CD4-positive, CD25-positive, alpha-beta regulatory T cell (primary cell): ENCODE data around the gene MRTFA. TPM values are rescaled to one million over a fixed set of nuclear protein-coding genes. Genes with fewer than 3 reads are reported as not detected.

Source experiments
- ATAC-seq, 2 donors: fragments of 150-1000 bp; cut with Tn5 transposase; one replicate each; pipeline ENCODE4 v1.10.0; 2021; ENCODE audit warnings: low read depth in 2 of 2, moderate number of reproducible peaks in 2 of 2, moderate library complexity in 1 of 2
- DNase-seq, 3 donors: peaks; one replicate each; pipeline versions ENCODE4 v3.0.0 to v3.0.0-alpha.2; 2012 to 2022; ENCODE audit warnings: mixed read lengths in 1 of 3
- H3K27ac ChIP-seq: one replicate; pipeline ENCODE4 v1.7.0; 2013; ENCODE audit warnings: mild to moderate bottlenecking, low read length; ENCODE audit not compliant: insufficient read depth, poor library complexity, severe bottlenecking
- H3K27me3 ChIP-seq: one replicate; pipeline ENCODE4 v1.7.0; 2013; ENCODE audit warnings: low read length; ENCODE audit not compliant: control insufficient read depth, insufficient read depth
- H3K36me3 ChIP-seq: one replicate; pipeline ENCODE4 v1.7.0; 2013; ENCODE audit warnings: mild to moderate bottlenecking, low read length, moderate library complexity; ENCODE audit not compliant: control insufficient read depth, insufficient read depth
- H3K4me1 ChIP-seq: 2 replicates; pipeline ENCODE4 v1.7.0; 2013; ENCODE audit warnings: mild to moderate bottlenecking, low read length; ENCODE audit not compliant: insufficient read depth, control insufficient read depth, poor library complexity, severe bottlenecking
- H3K4me3 ChIP-seq: one replicate; pipeline ENCODE4 v1.7.0; 2013; ENCODE audit warnings: low read depth, mild to moderate bottlenecking, low read length, moderate library complexity
- H3K9me3 ChIP-seq, 2 experiments: 1 replicate in 1 of 2; 2 replicates in 1 of 2; pipeline ENCODE4 v1.7.0; 2013; ENCODE audit warnings: low read length in 2 of 2, mild to moderate bottlenecking in 1 of 2, moderate library complexity in 1 of 2; ENCODE audit not compliant: control insufficient read depth in 2 of 2
- H3K27ac Mint-ChIP-seq, 3 donors: one replicate each; pipeline ENCODE4 v1.8.0; 2020 to 2022; ENCODE audit warnings: mild to moderate bottlenecking in 3 of 3, mixed read lengths in 3 of 3, moderate library complexity in 2 of 3
- H3K27me3 Mint-ChIP-seq: one replicate; pipeline ENCODE4 v1.8.0; 2022; ENCODE audit warnings: mild to moderate bottlenecking, mixed read lengths
- H3K36me3 Mint-ChIP-seq: one replicate; pipeline ENCODE4 v1.8.0; 2020; ENCODE audit warnings: mixed read lengths
- H3K4me1 Mint-ChIP-seq, 4 donors: one replicate each; pipeline ENCODE4 v1.8.0; 2020 to 2022; ENCODE audit warnings: mixed read lengths in 4 of 4, mild to moderate bottlenecking in 1 of 4
- H3K4me3 Mint-ChIP-seq, 4 donors: one replicate each; pipeline ENCODE4 v1.8.0; 2020 to 2022; ENCODE audit warnings: mild to moderate bottlenecking in 4 of 4, mixed read lengths in 4 of 4, moderate library complexity in 3 of 4
- H3K9me3 Mint-ChIP-seq, 7 donors: one replicate each; pipeline ENCODE4 v1.8.0; 2020 to 2022; ENCODE audit warnings: mixed read lengths in 7 of 7, mild to moderate bottlenecking in 3 of 7, moderate library complexity in 2 of 7
- polyA plus RNA-seq, 4 donors: library from polyadenylated mRNA; unstranded; fragments of 300-500 nt; fragmentation: Illumina TruSeq; gene quantifications; one replicate each; pipeline ENCODE4 v1.2.3, GENCODE V29; 2021
- total RNA-seq: library from RNA; stranded (reverse); gene quantifications from one replicate; pipeline ENCODE4 v1.2.3, GENCODE V29; 2022

Gene MRTFA
- total and polyA plus RNA-seq, 5 donors from 2014 or later, result 11.3 to 94.5 (median 16.4) TPM

DNA sequence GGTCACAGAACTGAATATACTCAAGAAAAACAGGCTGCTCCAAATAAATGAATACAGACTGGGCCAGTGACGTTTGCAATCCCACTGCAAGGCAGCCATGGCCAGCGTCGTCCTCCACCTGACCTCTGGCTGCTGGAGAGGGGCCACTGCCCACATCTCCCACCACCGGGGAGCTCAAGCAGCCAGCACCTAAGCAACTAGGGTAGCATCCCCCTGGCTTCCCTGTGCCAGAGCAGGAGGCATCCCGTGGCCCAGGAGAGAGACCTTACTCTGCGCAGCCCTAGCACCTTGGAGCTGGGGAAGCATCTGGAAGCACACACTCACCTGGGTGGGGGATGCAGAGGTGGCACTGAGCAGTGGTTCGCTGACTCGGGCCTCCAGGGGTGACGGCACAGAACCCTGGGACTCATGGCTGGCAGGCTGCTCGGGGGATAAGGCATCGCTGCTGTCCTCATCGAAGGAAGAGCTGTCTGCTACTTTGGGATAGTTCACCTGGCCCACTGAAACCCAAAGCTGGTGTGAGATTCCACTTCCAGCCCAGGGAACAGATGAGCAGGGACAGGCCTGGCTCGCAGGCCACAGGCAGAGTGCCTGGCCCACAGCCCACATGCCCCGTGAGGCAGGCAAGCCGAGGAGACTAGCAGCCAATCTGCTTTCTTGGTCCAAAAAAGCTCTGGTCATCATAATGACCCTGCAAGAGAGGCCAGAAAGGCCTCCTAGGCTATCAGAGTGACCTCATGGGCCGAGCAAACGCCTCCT is 212.5 kb downstream of the MRTFA start:
- Mint-ChIP-seq H3K9me3 (no peaks in the 10 kb centered on the region), H3K4me3 (no peak overlapping the region), H3K4me1 (peaks cover 3 to 26% (median 16%) of the 10 kb centered on the region in 4 donors), H3K27ac (no peak overlapping the region), H3K27me3 (no peaks in the 10 kb centered on the region), H3K36me3 (peaks cover 53% of the 10 kb centered on the region)
- no peak overlapping the region for H3K4me3 ChIP-seq
- H3K36me3 ChIP-seq, result peaks cover 100% of the 10 kb centered on the region
- no peaks in the 10 kb centered on the region for H3K9me3 ChIP-seq
- ATAC-seq (no peak), DNase-seq (no peak)
- no peaks in the 10 kb centered on the region for H3K27me3 ChIP-seq
- no peak overlapping the region for H3K27ac ChIP-seq
- H3K4me1 ChIP-seq, result no peaks in the 10 kb centered on the region

DNA sequence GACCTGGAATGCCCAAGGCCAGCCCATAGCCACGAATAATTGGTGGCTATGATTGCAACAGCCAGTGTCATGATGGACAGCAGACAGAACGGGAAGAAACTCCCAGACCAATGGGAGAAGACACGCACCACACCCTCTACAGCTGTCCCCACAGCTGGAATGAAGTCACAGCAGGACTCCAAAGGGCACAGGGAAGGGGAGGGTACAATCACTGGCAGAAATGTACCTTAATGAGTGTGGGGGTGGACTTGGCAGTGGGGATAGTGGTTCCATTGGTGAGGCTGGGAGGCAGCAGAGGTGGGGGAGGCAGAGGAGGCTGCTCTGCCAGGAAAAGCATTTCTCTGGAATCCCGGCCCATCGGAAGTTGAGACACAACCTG is 213.2 kb downstream of the MRTFA start:
- peaks cover 48% of the 10 kb centered on the region for H3K36me3 Mint-ChIP-seq
- Histone ChIP-seq H3K4me3 (no peak overlapping the region), H3K4me1 (no peaks in the 10 kb centered on the region), H3K36me3 (peaks cover 95% of the 10 kb centered on the region), H3K9me3 (no peaks in the 10 kb centered on the region), H3K27ac (no peak overlapping the region), H3K27me3 (no peaks in the 10 kb centered on the region)
- no peak for ATAC-seq
- H3K4me1 Mint-ChIP-seq, result peaks cover 0 to 21% (median 14%) of the 10 kb centered on the region in 4 donors
- H3K4me3 Mint-ChIP-seq, result no peak overlapping the region
- no peaks in the 10 kb centered on the region for H3K9me3 Mint-ChIP-seq
- no peaks in the 10 kb centered on the region for H3K27me3 Mint-ChIP-seq
- DNase-seq, result no peak
- peak overlapping the region in 2 of 3 donors; percentile 64 to 76 for H3K27ac Mint-ChIP-seq

DNA sequence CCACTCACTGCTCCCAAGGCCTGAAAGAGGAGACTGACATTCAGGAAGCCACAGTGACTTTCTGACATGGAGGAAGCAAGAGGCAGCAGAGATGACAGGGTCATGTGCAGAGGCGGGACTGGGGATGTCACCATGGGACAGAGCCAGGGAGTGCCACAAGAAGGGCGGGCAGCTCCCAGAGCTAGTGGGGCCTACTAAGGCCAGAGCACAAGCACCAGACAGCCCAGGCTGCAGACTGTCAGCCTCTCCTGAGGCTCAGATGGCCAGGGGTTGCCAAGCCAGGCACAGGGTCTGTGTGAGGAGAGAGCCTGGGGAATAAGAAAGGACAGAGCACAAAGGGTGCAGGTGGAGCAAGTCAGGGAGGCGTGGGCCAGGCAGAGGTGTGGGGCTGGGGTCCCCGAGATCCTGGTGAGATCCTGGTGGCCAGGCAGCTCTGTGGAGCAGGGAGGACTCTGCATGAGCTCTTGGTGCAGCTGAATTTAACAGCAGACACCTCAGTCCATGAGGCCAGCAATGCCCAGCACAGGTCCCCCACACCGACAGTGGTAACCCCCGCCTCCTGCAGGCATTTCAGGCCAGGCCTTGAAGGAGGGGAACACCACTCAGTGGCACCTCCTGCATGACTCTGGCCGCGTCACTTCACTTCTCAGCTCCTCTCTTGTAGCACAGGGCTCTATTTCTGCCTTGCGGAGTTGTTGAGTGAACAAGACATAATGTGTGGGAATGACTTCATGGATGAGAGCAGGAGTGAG is 213.8 kb downstream of the MRTFA start:
- H3K27me3 ChIP-seq, result no peaks in the 10 kb centered on the region
- peaks cover 44% of the 10 kb centered on the region for H3K36me3 Mint-ChIP-seq
- H3K27ac ChIP-seq, result no peak overlapping the region
- H3K4me3 ChIP-seq, result no peak overlapping the region
- peak overlapping the region; percentile 61 to 79 (median 75) for H3K27ac Mint-ChIP-seq
- H3K4me3 Mint-ChIP-seq, result no peak overlapping the region
- ATAC-seq (no peak), DNase-seq (no peak)
- H3K9me3 Mint-ChIP-seq, result no peaks in the 10 kb centered on the region
- H3K27me3 Mint-ChIP-seq, result no peaks in the 10 kb centered on the region
- H3K9me3 ChIP-seq, result no peaks in the 10 kb centered on the region
- peaks cover 95% of the 10 kb centered on the region for H3K36me3 ChIP-seq
- H3K4me1 Mint-ChIP-seq, result peaks cover 0 to 24% (median 14%) of the 10 kb centered on the region in 4 donors
- H3K4me1 ChIP-seq, result no peaks in the 10 kb centered on the region

DNA sequence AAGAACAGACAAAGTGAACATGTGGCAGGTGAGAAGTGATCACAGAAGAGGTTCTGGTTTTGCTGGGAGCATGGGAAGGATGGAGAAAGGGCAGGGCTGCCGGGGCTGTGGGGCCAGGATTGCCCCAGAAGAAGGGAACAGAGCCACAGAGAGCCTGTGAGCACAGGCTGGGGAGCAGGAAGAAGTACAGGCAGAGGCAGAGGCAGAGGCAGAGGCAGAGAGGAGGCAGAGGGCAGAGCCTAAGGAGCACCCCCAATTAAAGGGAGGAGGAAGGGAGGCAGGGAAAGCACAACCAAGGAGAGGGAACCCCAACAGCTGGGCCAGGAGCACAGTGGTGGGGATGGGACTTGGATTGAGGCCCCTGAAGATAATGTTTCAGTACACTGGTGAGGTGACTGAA is 214.6 kb downstream of the MRTFA start:
- H3K27ac Mint-ChIP-seq, result peak overlapping the region in 2 of 3 donors; percentile 75 to 83
- no peak overlapping the region for H3K4me3 ChIP-seq
- H3K4me1 ChIP-seq, result no peaks in the 10 kb centered on the region
- no peaks in the 10 kb centered on the region for H3K9me3 Mint-ChIP-seq
- no peak overlapping the region for H3K4me3 Mint-ChIP-seq
- no peaks in the 10 kb centered on the region for H3K9me3 ChIP-seq
- DNase-seq (no peak), ATAC-seq (no peak)
- peaks cover 92% of the 10 kb centered on the region for H3K36me3 ChIP-seq
- H3K36me3 Mint-ChIP-seq, result peaks cover 40% of the 10 kb centered on the region
- H3K27me3 ChIP-seq, result no peaks in the 10 kb centered on the region
- no peak overlapping the region for H3K27ac ChIP-seq
- no peaks in the 10 kb centered on the region for H3K27me3 Mint-ChIP-seq
- peaks cover 0 to 24% (median 14%) of the 10 kb centered on the region in 4 donors for H3K4me1 Mint-ChIP-seq

DNA sequence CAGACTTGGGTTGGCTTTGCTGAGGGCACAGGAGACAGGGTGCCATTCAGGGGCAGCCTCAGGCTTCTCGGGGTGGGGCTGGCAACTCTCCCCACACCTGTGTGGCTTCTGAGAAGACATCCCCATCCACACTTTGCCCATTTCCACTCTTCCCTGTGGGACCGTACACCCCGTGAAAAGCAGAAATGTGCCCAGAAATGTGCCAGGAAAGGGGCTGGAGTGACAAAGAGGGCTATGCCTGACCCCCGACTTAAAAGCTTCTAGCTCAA is 215.5 kb downstream of the MRTFA start:
- H3K4me1 Mint-ChIP-seq, result peaks cover 0 to 24% (median 19%) of the 10 kb centered on the region in 4 donors

DNA sequence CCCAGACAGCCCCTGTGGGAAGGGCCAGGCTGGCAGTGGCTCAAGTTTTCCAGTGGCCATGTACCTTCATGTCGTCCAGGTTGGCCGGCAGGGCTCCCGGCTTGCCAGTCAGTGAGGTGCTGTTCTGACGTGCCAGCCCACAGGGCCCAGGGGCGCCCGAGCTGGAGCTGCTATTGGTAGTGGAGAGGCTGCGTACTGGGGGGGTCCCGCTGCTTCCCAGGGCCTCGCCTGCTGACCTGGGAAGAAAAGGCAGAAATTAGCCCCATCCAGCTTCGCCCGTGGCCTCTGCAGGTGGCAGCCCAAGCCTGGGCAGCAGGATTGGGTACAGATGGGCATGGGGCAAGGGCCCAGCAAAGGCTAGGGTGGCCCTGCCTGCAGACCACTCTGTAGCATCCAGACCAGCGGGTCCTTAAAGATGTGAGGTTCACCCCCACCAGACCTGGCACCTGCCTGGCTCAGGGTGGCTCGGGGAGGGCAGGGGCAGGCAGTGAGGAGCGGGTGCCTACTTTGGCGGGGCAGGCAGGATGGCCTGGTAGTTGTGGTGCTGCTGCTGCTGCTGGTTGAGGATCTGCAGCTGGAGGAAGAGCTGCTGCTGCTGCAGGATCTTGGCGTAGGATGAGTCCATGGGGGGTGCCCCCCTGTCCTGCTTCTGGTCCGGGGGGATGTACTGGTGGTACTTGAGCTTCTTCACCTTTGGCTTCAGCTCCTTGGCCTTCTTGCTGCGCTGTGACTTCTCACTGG is 216.0 kb downstream of the MRTFA start:
- Mint-ChIP-seq H3K4me1 (peaks cover 0 to 29% (median 23%) of the 10 kb centered on the region in 4 donors), H3K27me3 (no peaks in the 10 kb centered on the region), H3K36me3 (peaks cover 41% of the 10 kb centered on the region), H3K4me3 (no peak overlapping the region), H3K27ac (peak overlapping the region in 1 of 3 donors; percentile 46), H3K9me3 (peaks cover 0 to 3% (median 0%) of the 10 kb centered on the region in 7 donors)
- peaks cover 90% of the 10 kb centered on the region for H3K36me3 ChIP-seq
- H3K4me3 ChIP-seq, result no peak overlapping the region
- peaks cover 12% of the 10 kb centered on the region for H3K4me1 ChIP-seq
- no peak for ATAC-seq
- H3K27ac ChIP-seq, result no peak overlapping the region
- no peaks in the 10 kb centered on the region for H3K27me3 ChIP-seq
- DNase-seq, result no peak
- H3K9me3 ChIP-seq, result no peaks in the 10 kb centered on the region

More for the DNA sequence above, 215.5 kb downstream of the MRTFA start:
- Histone ChIP-seq H3K27ac (no peak overlapping the region), H3K4me3 (no peak overlapping the region), H3K36me3 (peaks cover 92% of the 10 kb centered on the region), H3K9me3 (no peaks in the 10 kb centered on the region), H3K27me3 (no peaks in the 10 kb centered on the region), H3K4me1 (peaks cover 7% of the 10 kb centered on the region)
- Mint-ChIP-seq H3K27me3 (no peaks in the 10 kb centered on the region), H3K27ac (peak overlapping the region in 2 of 3 donors; percentile 46 to 75), H3K36me3 (peaks cover 39% of the 10 kb centered on the region), H3K9me3 (peaks cover 0 to 1% (median 0%) of the 10 kb centered on the region in 7 donors), H3K4me3 (no peak overlapping the region)
- ATAC-seq, result no peak
- no peak for DNase-seq

DNA sequence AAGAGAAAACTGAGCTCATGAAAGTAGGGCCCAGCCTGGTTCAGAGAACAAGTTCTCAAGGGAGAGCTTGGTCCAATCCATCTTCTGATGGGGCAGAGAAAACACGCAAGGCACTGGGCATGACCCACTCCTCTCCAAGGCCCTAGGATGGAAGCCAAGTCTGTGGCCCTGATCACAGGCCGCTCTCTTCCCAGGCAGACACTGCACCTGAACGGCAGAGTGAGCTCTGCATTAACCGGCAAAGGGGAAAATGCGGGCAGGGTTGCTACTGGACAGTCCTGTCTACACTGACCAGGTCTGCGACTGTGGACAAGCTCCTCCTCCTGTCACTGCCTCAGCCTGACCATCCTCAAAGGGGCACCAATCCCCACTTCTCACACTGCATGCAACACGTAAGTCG is 216.8 kb downstream of the MRTFA start:
- Mint-ChIP-seq H3K27me3 (no peaks in the 10 kb centered on the region), H3K4me3 (peak overlapping the region in 1 of 4 donors; percentile 31), H3K27ac (no peak overlapping the region), H3K9me3 (peaks cover 0 to 3% (median 0%) of the 10 kb centered on the region in 7 donors), H3K4me1 (peaks cover 0 to 35% (median 28%) of the 10 kb centered on the region in 4 donors), H3K36me3 (peaks cover 42% of the 10 kb centered on the region)
- H3K36me3 ChIP-seq, result peaks cover 84% of the 10 kb centered on the region
- H3K4me1 ChIP-seq, result peaks cover 19% of the 10 kb centered on the region
- no peak overlapping the region for H3K27ac ChIP-seq
- no peaks in the 10 kb centered on the region for H3K27me3 ChIP-seq
- no peak for ATAC-seq
- no peak for DNase-seq
- no peak overlapping the region for H3K4me3 ChIP-seq
- H3K9me3 ChIP-seq, result no peaks in the 10 kb centered on the region
